NB4 (cell line): ENCODE results near the gene TBC1D22A.

Experiments
- DNase-seq: peaks from one replicate; pipeline ENCODE4 v3.0.0; 2010; ENCODE audit warnings: low read depth
- H3K4me3 ChIP-seq: one replicate; pipeline ENCODE4 v1.5.1; 2011; ENCODE audit warnings: mild to moderate bottlenecking, low read depth, low read length, moderate library complexity
- MAX ChIP-seq: IDR thresholded peaks from 2 replicates; pipeline ENCODE4 v1.6.1; 2011; ENCODE audit warnings: low read depth, low read length
- MYC ChIP-seq: IDR thresholded peaks from 2 replicates; pipeline ENCODE4 v1.6.1; 2011; ENCODE audit warnings: low read depth, low read length
- POLR2A ChIP-seq: IDR thresholded peaks from 2 replicates; pipeline ENCODE4 v1.6.1; 2011; ENCODE audit warnings: mild to moderate bottlenecking; ENCODE audit not compliant: insufficient read length; ENCODE audit errors: extremely low read depth
- TF ChIP-seq, protein P1 (sequence below): IDR thresholded peaks from one replicate; pipeline ENCODE4 v1.5.1; 2012; ENCODE audit warnings: low read depth, low read length

The TBC1D22A gene

DNA sequence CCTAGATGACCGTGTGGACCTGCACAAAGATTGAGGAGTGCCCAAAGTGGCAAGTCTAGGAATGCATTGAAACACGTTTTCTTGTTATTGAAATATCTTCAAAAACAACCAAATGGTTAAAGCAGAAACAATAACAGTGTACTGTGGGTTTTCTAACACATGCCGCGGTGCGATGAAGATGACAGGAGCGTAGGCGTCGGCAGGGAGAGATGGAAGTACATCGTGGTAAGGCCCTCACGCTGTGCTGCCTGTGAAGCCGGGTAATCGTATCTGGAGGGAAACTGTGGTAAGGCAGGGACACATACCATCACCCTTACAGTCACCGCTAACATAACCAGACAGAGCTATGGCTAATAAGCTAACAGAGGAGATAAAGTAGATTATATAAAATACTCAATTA is 261.4 kb downstream of the TBC1D22A start:
- TF ChIP-seq, protein P1, sequence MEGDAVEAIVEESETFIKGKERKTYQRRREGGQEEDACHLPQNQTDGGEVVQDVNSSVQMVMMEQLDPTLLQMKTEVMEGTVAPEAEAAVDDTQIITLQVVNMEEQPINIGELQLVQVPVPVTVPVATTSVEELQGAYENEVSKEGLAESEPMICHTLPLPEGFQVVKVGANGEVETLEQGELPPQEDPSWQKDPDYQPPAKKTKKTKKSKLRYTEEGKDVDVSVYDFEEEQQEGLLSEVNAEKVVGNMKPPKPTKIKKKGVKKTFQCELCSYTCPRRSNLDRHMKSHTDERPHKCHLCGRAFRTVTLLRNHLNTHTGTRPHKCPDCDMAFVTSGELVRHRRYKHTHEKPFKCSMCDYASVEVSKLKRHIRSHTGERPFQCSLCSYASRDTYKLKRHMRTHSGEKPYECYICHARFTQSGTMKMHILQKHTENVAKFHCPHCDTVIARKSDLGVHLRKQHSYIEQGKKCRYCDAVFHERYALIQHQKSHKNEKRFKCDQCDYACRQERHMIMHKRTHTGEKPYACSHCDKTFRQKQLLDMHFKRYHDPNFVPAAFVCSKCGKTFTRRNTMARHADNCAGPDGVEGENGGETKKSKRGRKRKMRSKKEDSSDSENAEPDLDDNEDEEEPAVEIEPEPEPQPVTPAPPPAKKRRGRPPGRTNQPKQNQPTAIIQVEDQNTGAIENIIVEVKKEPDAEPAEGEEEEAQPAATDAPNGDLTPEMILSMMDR = no peak
- TF ChIP-seq POLR2A (no peak), MYC (no peak), MAX (no peak)
- DNase-seq = no peak
- no peak overlapping the region for H3K4me3 ChIP-seq

GRCh38 chr22:47027766-47028165 is 265.3 kb downstream of the TBC1D22A start:
- TF ChIP-seq MYC = no peak
- TF ChIP-seq, protein P1 = no peak
- TF ChIP-seq MAX = no peak
- TF ChIP-seq POLR2A = no peak
- DNase-seq = no peak
- H3K4me3 ChIP-seq = no peak overlapping the region

DNA sequence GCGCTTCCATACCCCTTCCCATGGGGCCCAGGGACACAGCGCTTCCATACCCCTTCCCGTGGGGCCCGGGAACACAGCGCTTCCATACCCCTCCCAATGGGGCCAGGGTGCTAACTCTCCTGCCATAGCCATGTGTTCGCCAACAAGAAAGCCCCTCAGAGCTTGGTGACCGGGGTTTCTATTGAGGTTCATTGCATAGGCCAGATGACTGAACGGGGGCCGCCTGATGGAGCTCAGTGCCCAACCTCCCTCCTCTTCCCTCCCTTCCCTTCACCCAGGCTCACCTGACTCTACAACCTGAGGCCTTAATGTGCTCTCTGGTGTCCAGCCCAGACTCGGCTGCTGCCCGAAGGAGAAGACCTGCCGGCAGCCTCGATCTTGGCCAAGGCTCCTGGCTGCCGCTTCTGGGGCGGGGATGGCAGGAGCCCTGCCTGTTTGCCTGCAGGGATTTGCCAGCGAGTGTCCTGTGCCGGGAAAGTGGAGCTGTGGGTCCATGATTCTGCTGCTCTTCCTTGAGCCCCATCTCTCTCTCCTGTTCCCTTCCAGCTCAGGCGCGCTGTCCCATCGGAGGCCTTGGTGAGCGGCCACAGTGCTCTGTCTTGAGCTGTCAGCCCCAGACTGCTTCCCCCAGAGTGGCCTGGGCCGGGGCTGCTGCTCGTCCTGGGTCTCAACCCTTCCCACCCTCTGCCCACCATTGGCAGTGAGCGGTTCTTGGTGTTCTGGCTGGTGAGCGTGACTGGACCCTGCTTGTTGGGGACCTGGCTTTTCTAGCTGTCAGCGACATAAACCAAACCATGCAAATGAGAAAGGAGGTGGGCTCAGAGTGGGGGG is 267.0 kb downstream of the TBC1D22A start:
- H3K4me3 ChIP-seq = no peak overlapping the region
- TF ChIP-seq MAX (no peak), MYC (no peak), POLR2A (no peak)
- TF ChIP-seq, protein P1 = no peak
- DNase-seq = no peak

- TF ChIP-seq POLR2A (no peak), MAX (no peak), MYC (no peak)
- TF ChIP-seq, protein P1 = no peak
- no peak for DNase-seq
- H3K4me3 ChIP-seq = no peak overlapping the region
These were observed 267.8 kb downstream of the TBC1D22A start for GRCh38 chr22:47030143-47030661.

DNA sequence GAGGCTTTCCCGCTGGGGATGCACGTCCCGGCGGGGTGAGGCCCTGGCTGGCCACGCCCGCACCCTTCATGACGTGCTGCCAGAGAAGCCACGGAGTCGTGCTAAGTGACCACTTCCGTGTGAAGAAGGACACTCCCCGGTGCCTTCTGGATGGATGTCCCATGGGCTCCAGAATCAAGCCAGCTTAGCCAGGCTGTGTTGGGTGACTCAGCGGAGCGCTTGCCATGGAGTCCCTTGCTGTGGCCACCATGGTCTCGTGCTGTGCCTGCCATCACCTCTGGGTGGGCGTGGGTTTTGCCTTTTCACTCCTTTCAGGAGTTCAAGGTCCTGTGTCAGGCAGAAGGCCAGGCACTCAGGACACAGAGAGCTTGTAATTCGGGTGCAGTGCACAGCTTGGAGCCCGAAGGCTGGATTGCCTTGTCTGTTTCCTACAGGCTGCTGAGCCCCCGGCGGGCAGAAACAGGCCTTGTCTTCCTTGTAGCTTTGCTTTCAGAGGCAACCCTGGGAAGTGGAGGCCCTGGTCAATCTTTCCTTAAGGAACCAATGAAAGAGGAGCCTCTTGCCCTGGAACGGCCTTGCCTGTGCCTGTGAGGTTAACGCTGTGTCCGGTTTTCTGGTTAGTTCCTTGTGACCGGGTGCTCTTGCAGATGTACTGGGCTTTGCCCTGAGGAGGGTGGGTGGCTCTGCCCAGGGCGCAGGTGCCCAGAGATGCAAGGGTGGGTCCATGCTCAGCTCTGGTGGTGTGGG is 268.6 kb downstream of the TBC1D22A start:
- H3K4me3 ChIP-seq = no peak overlapping the region
- DNase-seq = no peak
- TF ChIP-seq MYC (no peak), POLR2A (no peak), MAX (no peak)
- TF ChIP-seq, protein P1 = no peak
